ENCODE data around the gene GPC6.

GPC6 gene

DNA sequence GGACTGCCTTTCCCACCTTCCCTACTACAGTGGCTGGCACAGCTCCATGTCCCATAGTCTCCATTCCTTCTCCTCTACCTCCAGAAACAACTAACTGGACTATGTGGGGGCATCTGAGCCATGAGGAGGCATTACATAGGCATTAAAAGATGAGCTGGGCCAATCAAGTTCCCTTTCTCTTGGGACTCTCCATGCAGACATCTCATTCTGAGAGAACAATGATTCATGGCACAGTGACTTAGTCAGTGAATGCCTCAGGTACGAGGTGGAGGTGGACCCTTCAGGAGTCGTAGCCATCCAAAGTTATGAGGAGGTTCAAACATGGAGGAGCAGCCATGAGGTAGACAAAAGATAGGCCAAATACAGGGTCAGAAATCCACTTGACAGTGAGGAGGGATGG is 70.0 kb downstream of the GPC6 start:
- H2BK120ac ChIP-seq (ENCODE audit: low read depth, low read length), result no peak overlapping the region
- no peak overlapping the region for H3K4me2 ChIP-seq (ENCODE audit: low read length)
- H3K4me3 ChIP-seq (ENCODE audit: low read length), result no peak overlapping the region
- no peak overlapping the region for H3K18ac ChIP-seq (ENCODE audit: low read length)
- H3K27ac ChIP-seq (ENCODE audit: low read depth, low read length), result no peak overlapping the region
- no peak overlapping the region for H2AK5ac ChIP-seq (ENCODE audit: low read length)
- no peaks in the 10 kb centered on the region for H3K27me3 ChIP-seq (ENCODE audit: insufficient read depth, low read length, poor library complexity)
- no peaks in the 10 kb centered on the region for H3K36me3 ChIP-seq (ENCODE audit: control insufficient read depth, insufficient read depth, low read length)
- H3K9ac ChIP-seq (ENCODE audit: low read length), result no peak overlapping the region
- H2BK5ac ChIP-seq (ENCODE audit: low read length), result no peak overlapping the region
- peaks cover 20% of the 10 kb centered on the region for H3K79me1 ChIP-seq (ENCODE audit: low read length)
- no peak overlapping the region for H3K4ac ChIP-seq (ENCODE audit: low read depth, low read length)
- H3K79me2 ChIP-seq (ENCODE audit: control insufficient read depth, insufficient read depth, low read length), result peaks cover 21% of the 10 kb centered on the region
- peaks cover 2% of the 10 kb centered on the region for H3K4me1 ChIP-seq (ENCODE audit: control insufficient read depth, low read depth, low read length)
- no peak overlapping the region for H3K23ac ChIP-seq (ENCODE audit: low read length)
- no peak overlapping the region for H3K56ac ChIP-seq (ENCODE audit: low read length)
- no peak overlapping the region for H2BK15ac ChIP-seq (replicated peaks; ENCODE audit: low read depth)
- H4K5ac ChIP-seq (ENCODE audit: low read length), result no peak overlapping the region
- no peak for DNase-seq
- no CpG with 5 or more reads among the region's 2 CpGs for WGBS (ENCODE audit: extremely low coverage, insufficient coverage, low lambda C conversion rate)
- H4K8ac ChIP-seq (ENCODE audit: low read depth, low read length), result no peak overlapping the region

GRCh38 chr13:93298713-93299112 is 72.1 kb downstream of the GPC6 start:
- Histone ChIP-seq H3K4me3 (ENCODE audit: low read length) (no peak overlapping the region), H2BK120ac (ENCODE audit: low read depth, low read length) (no peak overlapping the region), H2AK5ac (ENCODE audit: low read length) (no peak overlapping the region), H2BK15ac (replicated peaks; ENCODE audit: low read depth) (no peak overlapping the region), H2BK5ac (ENCODE audit: low read length) (no peak overlapping the region), H4K5ac (ENCODE audit: low read length) (no peak overlapping the region), H4K8ac (ENCODE audit: low read depth, low read length) (no peak overlapping the region), H3K79me2 (ENCODE audit: control insufficient read depth, insufficient read depth, low read length) (peaks cover 22% of the 10 kb centered on the region), H3K4ac (ENCODE audit: low read depth, low read length) (no peak overlapping the region), H3K56ac (ENCODE audit: low read length) (no peak overlapping the region), H3K23ac (ENCODE audit: low read length) (no peak overlapping the region), H3K18ac (ENCODE audit: low read length) (no peak overlapping the region), H3K27me3 (ENCODE audit: insufficient read depth, low read length, poor library complexity) (no peaks in the 10 kb centered on the region), H3K9ac (ENCODE audit: low read length) (no peak overlapping the region), H3K27ac (ENCODE audit: low read depth, low read length) (no peak overlapping the region), H3K79me1 (ENCODE audit: low read length) (peaks cover 23% of the 10 kb centered on the region), H3K4me1 (ENCODE audit: control insufficient read depth, low read depth, low read length) (peaks cover 2% of the 10 kb centered on the region), H3K4me2 (ENCODE audit: low read length) (no peak overlapping the region), H3K36me3 (ENCODE audit: control insufficient read depth, insufficient read depth, low read length) (no peaks in the 10 kb centered on the region)
- no CpG with 5 or more reads among the region's 4 CpGs for WGBS (ENCODE audit: extremely low coverage, insufficient coverage, low lambda C conversion rate)
- DNase-seq, result no peak

DNA sequence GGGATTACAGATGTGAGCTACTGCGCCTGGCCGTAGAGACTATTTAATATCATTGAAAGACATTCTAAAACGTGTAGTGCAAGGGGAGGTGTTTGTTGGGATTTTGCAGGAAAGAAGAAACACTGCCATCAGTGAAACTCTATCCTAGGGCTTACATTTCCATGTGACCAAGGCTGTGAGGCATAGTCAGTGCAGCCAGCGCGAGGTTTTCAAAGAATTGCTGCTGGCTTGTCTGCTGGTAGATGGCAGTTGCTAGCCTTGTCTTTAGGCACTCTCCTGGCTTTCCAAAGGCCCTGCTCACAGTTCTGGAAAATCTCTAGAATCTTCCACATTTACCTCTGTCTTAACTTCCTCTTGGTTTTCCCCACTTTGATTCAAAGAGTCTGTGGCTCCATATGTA is 77.5 kb downstream of the GPC6 start:
- peaks cover 9% of the 10 kb centered on the region for H3K79me1 ChIP-seq (ENCODE audit: low read length)
- no peak overlapping the region for H3K27ac ChIP-seq (ENCODE audit: low read depth, low read length)
- no peak overlapping the region for H3K4ac ChIP-seq (ENCODE audit: low read depth, low read length)
- no peak overlapping the region for H4K8ac ChIP-seq (ENCODE audit: low read depth, low read length)
- DNase-seq, result no peak
- peaks cover 5% of the 10 kb centered on the region for H3K4me1 ChIP-seq (ENCODE audit: control insufficient read depth, low read depth, low read length)
- H3K4me3 ChIP-seq (ENCODE audit: low read length), result no peak overlapping the region
- no CpG with 5 or more reads among the region's 5 CpGs for WGBS (ENCODE audit: extremely low coverage, insufficient coverage, low lambda C conversion rate)
- no peak overlapping the region for H3K23ac ChIP-seq (ENCODE audit: low read length)
- H2AK5ac ChIP-seq (ENCODE audit: low read length), result no peak overlapping the region
- no peaks in the 10 kb centered on the region for H3K36me3 ChIP-seq (ENCODE audit: control insufficient read depth, insufficient read depth, low read length)
- no peak overlapping the region for H3K18ac ChIP-seq (ENCODE audit: low read length)
- no peak overlapping the region for H4K5ac ChIP-seq (ENCODE audit: low read length)
- no peak overlapping the region for H2BK120ac ChIP-seq (ENCODE audit: low read depth, low read length)
- H3K56ac ChIP-seq (ENCODE audit: low read length), result no peak overlapping the region
- no peaks in the 10 kb centered on the region for H3K27me3 ChIP-seq (ENCODE audit: insufficient read depth, low read length, poor library complexity)
- H3K4me2 ChIP-seq (ENCODE audit: low read length), result no peak overlapping the region
- no peak overlapping the region for H2BK5ac ChIP-seq (ENCODE audit: low read length)
- no peak overlapping the region for H3K9ac ChIP-seq (ENCODE audit: low read length)
- no peak overlapping the region for H2BK15ac ChIP-seq (replicated peaks; ENCODE audit: low read depth)
- H3K79me2 ChIP-seq (ENCODE audit: control insufficient read depth, insufficient read depth, low read length), result peaks cover 8% of the 10 kb centered on the region

DNA sequence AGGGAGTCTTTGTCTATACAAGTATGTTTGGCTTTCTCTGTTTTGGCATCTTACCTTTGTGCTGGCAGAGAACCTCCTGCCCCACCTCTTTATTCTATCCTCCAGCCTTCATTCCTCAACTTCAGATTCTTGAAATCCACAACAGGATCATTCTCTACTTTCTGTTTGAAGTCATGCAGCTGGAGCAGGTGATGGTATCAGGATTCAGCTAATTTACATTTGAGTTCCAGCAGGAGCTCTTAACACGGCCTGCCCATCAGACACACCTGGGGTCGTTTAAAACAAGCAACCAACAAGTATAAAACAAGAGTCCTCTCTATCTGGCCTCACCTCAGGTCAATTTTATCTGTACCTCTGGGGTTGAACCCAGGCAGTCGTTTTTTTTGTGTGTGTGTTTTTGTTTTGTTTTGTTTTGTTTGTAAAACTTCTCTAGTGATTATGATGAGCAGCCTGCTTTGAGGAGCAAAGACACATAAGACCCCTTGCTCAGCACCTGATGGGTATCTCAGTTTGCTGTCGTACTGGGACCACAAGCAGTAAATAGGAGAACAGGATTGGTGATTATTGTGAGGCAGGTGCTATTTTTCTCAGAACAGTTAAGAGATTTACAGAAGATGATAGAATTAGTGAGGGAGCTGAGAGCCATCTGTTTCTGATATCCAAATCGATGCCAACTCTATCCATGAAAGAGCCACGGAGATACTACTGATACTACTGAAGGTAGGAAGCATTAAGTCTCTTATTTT is 78.4 kb downstream of the GPC6 start:
- DNase-seq, result peak; percentile 58

GRCh38 chr13:93305886-93306285 is 79.3 kb downstream of the GPC6 start:
- H3K4me2 ChIP-seq (ENCODE audit: low read length), result no peak overlapping the region
- DNase-seq, result no peak
- no peak overlapping the region for H2BK120ac ChIP-seq (ENCODE audit: low read depth, low read length)
- H3K23ac ChIP-seq (ENCODE audit: low read length), result no peak overlapping the region
- H2AK5ac ChIP-seq (ENCODE audit: low read length), result no peak overlapping the region
- H3K4me3 ChIP-seq (ENCODE audit: low read length), result no peak overlapping the region
- H3K79me2 ChIP-seq (ENCODE audit: control insufficient read depth, insufficient read depth, low read length), result peaks cover 8% of the 10 kb centered on the region
- H3K27ac ChIP-seq (ENCODE audit: low read depth, low read length), result no peak overlapping the region
- no peaks in the 10 kb centered on the region for H3K27me3 ChIP-seq (ENCODE audit: insufficient read depth, low read length, poor library complexity)
- no peak overlapping the region for H3K4ac ChIP-seq (ENCODE audit: low read depth, low read length)
- no peak overlapping the region for H2BK5ac ChIP-seq (ENCODE audit: low read length)
- H3K79me1 ChIP-seq (ENCODE audit: low read length), result peaks cover 9% of the 10 kb centered on the region
- no peaks in the 10 kb centered on the region for H3K36me3 ChIP-seq (ENCODE audit: control insufficient read depth, insufficient read depth, low read length)
- H3K9ac ChIP-seq (ENCODE audit: low read length), result no peak overlapping the region
- no peak overlapping the region for H4K8ac ChIP-seq (ENCODE audit: low read depth, low read length)
- H3K18ac ChIP-seq (ENCODE audit: low read length), result no peak overlapping the region
- H3K56ac ChIP-seq (ENCODE audit: low read length), result no peak overlapping the region
- H3K4me1 ChIP-seq (ENCODE audit: control insufficient read depth, low read depth, low read length), result peaks cover 7% of the 10 kb centered on the region
- H4K5ac ChIP-seq (ENCODE audit: low read length), result no peak overlapping the region
- H2BK15ac ChIP-seq (replicated peaks; ENCODE audit: low read depth), result no peak overlapping the region

More for the DNA sequence above, 78.4 kb downstream of the GPC6 start:
- WGBS (ENCODE audit: extremely low coverage, insufficient coverage, low lambda C conversion rate), result no CpG with 5 or more reads among the region's 6 CpGs
- H3K79me2 ChIP-seq (ENCODE audit: control insufficient read depth, insufficient read depth, low read length), result peaks cover 8% of the 10 kb centered on the region
- no peak overlapping the region for H3K56ac ChIP-seq (ENCODE audit: low read length)
- H3K27me3 ChIP-seq (ENCODE audit: insufficient read depth, low read length, poor library complexity), result no peaks in the 10 kb centered on the region
- no peak overlapping the region for H3K27ac ChIP-seq (ENCODE audit: low read depth, low read length)
- H3K79me1 ChIP-seq (ENCODE audit: low read length), result peaks cover 9% of the 10 kb centered on the region
- no peak overlapping the region for H2AK5ac ChIP-seq (ENCODE audit: low read length)
- no peak overlapping the region for H2BK15ac ChIP-seq (replicated peaks; ENCODE audit: low read depth)
- peaks cover 7% of the 10 kb centered on the region for H3K4me1 ChIP-seq (ENCODE audit: control insufficient read depth, low read depth, low read length)
- H3K4ac ChIP-seq (ENCODE audit: low read depth, low read length), result no peak overlapping the region
- H3K4me3 ChIP-seq (ENCODE audit: low read length), result no peak overlapping the region
- no peak overlapping the region for H3K9ac ChIP-seq (ENCODE audit: low read length)
- no peak overlapping the region for H4K5ac ChIP-seq (ENCODE audit: low read length)
- H3K23ac ChIP-seq (ENCODE audit: low read length), result no peak overlapping the region
- H2BK5ac ChIP-seq (ENCODE audit: low read length), result no peak overlapping the region
- H3K4me2 ChIP-seq (ENCODE audit: low read length), result no peak overlapping the region
- H2BK120ac ChIP-seq (ENCODE audit: low read depth, low read length), result no peak overlapping the region
- no peak overlapping the region for H3K18ac ChIP-seq (ENCODE audit: low read length)
- no peaks in the 10 kb centered on the region for H3K36me3 ChIP-seq (ENCODE audit: control insufficient read depth, insufficient read depth, low read length)
- no peak overlapping the region for H4K8ac ChIP-seq (ENCODE audit: low read depth, low read length)

DNA sequence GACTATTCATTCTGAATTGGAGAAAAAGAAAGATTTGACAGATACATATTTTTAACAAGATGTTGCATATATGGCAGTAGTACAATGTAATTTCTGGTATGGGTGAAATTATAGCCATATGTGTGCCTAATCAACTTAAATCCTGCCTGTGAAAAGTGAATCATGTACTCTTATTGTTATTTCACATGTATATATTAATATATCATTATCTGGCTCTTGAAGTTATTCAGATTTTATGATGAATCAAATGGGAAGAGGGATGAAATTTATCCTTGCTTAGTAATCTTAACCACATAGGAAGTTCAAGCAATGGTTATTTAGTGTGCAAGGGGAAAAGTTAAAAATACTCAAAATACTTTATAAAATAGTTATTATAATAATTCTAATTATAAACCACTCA is 80.5 kb downstream of the GPC6 start:
- Histone ChIP-seq H3K27me3 (ENCODE audit: insufficient read depth, low read length, poor library complexity) (no peaks in the 10 kb centered on the region), H4K5ac (ENCODE audit: low read length) (no peak overlapping the region), H2BK120ac (ENCODE audit: low read depth, low read length) (no peak overlapping the region), H2BK15ac (replicated peaks; ENCODE audit: low read depth) (no peak overlapping the region), H3K23ac (ENCODE audit: low read length) (no peak overlapping the region), H3K27ac (ENCODE audit: low read depth, low read length) (no peak overlapping the region), H4K8ac (ENCODE audit: low read depth, low read length) (no peak overlapping the region), H3K36me3 (ENCODE audit: control insufficient read depth, insufficient read depth, low read length) (no peaks in the 10 kb centered on the region), H3K56ac (ENCODE audit: low read length) (no peak overlapping the region), H3K9ac (ENCODE audit: low read length) (no peak overlapping the region), H2AK5ac (ENCODE audit: low read length) (no peak overlapping the region), H3K4me2 (ENCODE audit: low read length) (no peak overlapping the region), H3K79me1 (ENCODE audit: low read length) (peaks cover 3% of the 10 kb centered on the region), H2BK5ac (ENCODE audit: low read length) (no peak overlapping the region), H3K79me2 (ENCODE audit: control insufficient read depth, insufficient read depth, low read length) (peaks cover 2% of the 10 kb centered on the region), H3K4me3 (ENCODE audit: low read length) (no peak overlapping the region), H3K18ac (ENCODE audit: low read length) (no peak overlapping the region), H3K4me1 (ENCODE audit: control insufficient read depth, low read depth, low read length) (peaks cover 7% of the 10 kb centered on the region), H3K4ac (ENCODE audit: low read depth, low read length) (no peak overlapping the region)
- DNase-seq, result no peak

Measured in mesendoderm (in vitro differentiated cells).